Kidney (tissue), 14 donors: ENCODE measurements around the gene OR10K2. TPM values are rescaled to one million over a fixed set of nuclear protein-coding genes. Genes with fewer than 3 reads are reported as not detected.
"Not testable (repeated sequence)": the region's sequence is repeated elsewhere in the genome, so short reads cannot be mapped to it uniquely, and the experiment has no call there.

Experiments
- DNase-seq, 5 donors: peaks; one replicate each; pipeline ENCODE4 v3.0.0-alpha.2; 2013 to 2020
- FAIRE-seq: peaks from 2 replicates; lab custom pipeline; 2012; peaks lifted over from hg19 to GRCh38; lab: Jason Lieb, UNC
- H3K27ac ChIP-seq, 2 donors: one replicate each; pipeline ENCODE4 v1.7.0; 2013; ENCODE audit warnings: low read depth in 2 of 2, low read length in 2 of 2, inconsistent platforms in 1 of 2
- H3K27me3 ChIP-seq: one replicate; pipeline ENCODE4 v1.7.1; 2013; ENCODE audit warnings: low read length, inconsistent platforms; ENCODE audit not compliant: control insufficient read depth, insufficient read depth
- H3K36me3 ChIP-seq, 3 donors: one replicate each; pipeline versions ENCODE4 v1.7.0 to v1.7.1; 2013; ENCODE audit warnings: low read length in 3 of 3, control low read depth in 1 of 3, inconsistent platforms in 1 of 3; ENCODE audit not compliant: insufficient read depth in 3 of 3, control insufficient read depth in 2 of 3
- H3K4me1 ChIP-seq, 3 donors: one replicate each; pipeline versions ENCODE4 v1.7.0 to v1.7.1; 2013; ENCODE audit warnings: low read length in 3 of 3, inconsistent platforms in 1 of 3, low read depth in 1 of 3; ENCODE audit not compliant: control insufficient read depth in 2 of 3, insufficient read depth in 2 of 3
- H3K4me3 ChIP-seq, 3 donors: one replicate each; pipeline versions ENCODE4 v1.7.0 to v1.8.1; 2013; ENCODE audit warnings: low read length in 3 of 3, control low read depth in 1 of 3, inconsistent platforms in 1 of 3
- H3K9ac ChIP-seq, 3 donors: one replicate each; pipeline versions ENCODE4 v1.7.0 to v1.7.1; 2013; ENCODE audit warnings: low read length in 3 of 3, control low read depth in 1 of 3, inconsistent platforms in 1 of 3
- H3K9me3 ChIP-seq, 3 donors: one replicate each; pipeline versions ENCODE4 v1.7.0 to v1.7.1; 2013; ENCODE audit warnings: low read length in 3 of 3, control low read depth in 1 of 3, inconsistent platforms in 1 of 3; ENCODE audit not compliant: control insufficient read depth in 2 of 3, insufficient read depth in 1 of 3
- intact Hi-C: fragments of 100-400 bp; cut with DNase I; formaldehyde crosslinking; loops from one replicate; pipeline ENCODE4 v1.11.1; 2022
- polyA plus RNA-seq: library from polyadenylated mRNA; stranded (reverse); fragments of 350-450 nt; fragmentation: Illumina TruSeq; extraction: RNeasy Lipid Tissue Mini Kit (QIAGEN cat#74804); gene quantifications from one replicate; pipeline ENCODE4 v1.2.3, GENCODE V29; 2014; ENCODE audit warnings: low read depth, low replicate concordance; ENCODE audit not compliant: insufficient read depth
- total RNA-seq: library from RNA; stranded (reverse); fragmentation: NEBNext Ultra II Directional; extraction: Animal tissue kit (Norgen Biotek cat#: 25700); gene quantifications from one replicate; pipeline ENCODE4 v1.2.1, GENCODE V29; 2021
- TF ChIP-seq, protein P1 (sequence below): IDR thresholded peaks from 3 replicates; pipeline ENCODE4 v1.5.1; 2012; ENCODE audit warnings: mild to moderate bottlenecking, moderate library complexity, borderline replicate concordance; ENCODE audit not compliant: insufficient read depth; ENCODE audit errors: extremely low read depth
- donor health status: control.
- donor health status: control.
- donor health status: control.
- donor health status: control.
- donor health status: control.
- donor health status: DM: yes; HTN: yes; CAD: no.
- donor health status: Normal renal cell carcinoma (clear cell type).

Gene OR10K2
- total and polyA plus RNA-seq, 2 donors from 2014 or later: not detected

- TF ChIP-seq, protein P1, sequence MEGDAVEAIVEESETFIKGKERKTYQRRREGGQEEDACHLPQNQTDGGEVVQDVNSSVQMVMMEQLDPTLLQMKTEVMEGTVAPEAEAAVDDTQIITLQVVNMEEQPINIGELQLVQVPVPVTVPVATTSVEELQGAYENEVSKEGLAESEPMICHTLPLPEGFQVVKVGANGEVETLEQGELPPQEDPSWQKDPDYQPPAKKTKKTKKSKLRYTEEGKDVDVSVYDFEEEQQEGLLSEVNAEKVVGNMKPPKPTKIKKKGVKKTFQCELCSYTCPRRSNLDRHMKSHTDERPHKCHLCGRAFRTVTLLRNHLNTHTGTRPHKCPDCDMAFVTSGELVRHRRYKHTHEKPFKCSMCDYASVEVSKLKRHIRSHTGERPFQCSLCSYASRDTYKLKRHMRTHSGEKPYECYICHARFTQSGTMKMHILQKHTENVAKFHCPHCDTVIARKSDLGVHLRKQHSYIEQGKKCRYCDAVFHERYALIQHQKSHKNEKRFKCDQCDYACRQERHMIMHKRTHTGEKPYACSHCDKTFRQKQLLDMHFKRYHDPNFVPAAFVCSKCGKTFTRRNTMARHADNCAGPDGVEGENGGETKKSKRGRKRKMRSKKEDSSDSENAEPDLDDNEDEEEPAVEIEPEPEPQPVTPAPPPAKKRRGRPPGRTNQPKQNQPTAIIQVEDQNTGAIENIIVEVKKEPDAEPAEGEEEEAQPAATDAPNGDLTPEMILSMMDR: no peak
- intact Hi-C loops: no loop called here
- no peak for DNase-seq
- Histone ChIP-seq H3K9me3 (no peaks in the 10 kb centered on the region), H3K27me3 (no peaks in the 10 kb centered on the region), H3K9ac (no peak overlapping the region), H3K27ac (no peak overlapping the region), H3K4me3 (no peak overlapping the region), H3K4me1 (no peaks in the 10 kb centered on the region), H3K36me3 (no peaks in the 10 kb centered on the region)
- FAIRE-seq: no peak
Observed at GRCh38 chr1:158434741-158435140, 8.7 kb upstream of the OR10K2 start.

- H3K9ac ChIP-seq, H3K4me1 ChIP-seq, H3K27me3 ChIP-seq, H3K27ac ChIP-seq, intact Hi-C loops, FAIRE-seq, H3K9me3 ChIP-seq, H3K4me3 ChIP-seq, H3K36me3 ChIP-seq, DNase-seq: not testable (repeated sequence)
Observed at GRCh38 chr1:158430163-158430562, 4.1 kb upstream of the OR10K2 start.

GRCh38 chr1:158425027-158425426 lies 1.0 kb downstream of the OR10K2 start:
- no peaks in the 10 kb centered on the region for H3K36me3 ChIP-seq
- no peak for FAIRE-seq

DNA sequence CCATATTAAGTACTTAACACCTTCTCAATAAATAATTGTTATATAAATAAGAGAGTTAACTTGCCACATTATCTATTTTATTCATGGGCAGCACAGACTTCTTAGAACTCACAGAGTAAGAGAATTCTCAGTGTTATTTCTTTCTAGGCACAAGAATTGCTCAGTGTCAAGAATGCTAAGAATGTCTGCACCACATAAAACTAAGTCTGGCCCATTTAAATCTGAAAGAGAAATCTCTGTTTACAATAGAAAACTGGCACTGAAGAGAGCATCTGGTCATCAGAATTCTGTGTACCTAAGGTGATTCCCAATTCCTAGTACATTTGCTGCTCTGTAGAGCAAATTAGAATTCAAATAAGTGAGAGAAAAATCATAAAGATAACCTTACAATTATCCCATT lies 3.8 kb downstream of the OR10K2 start:
- Histone ChIP-seq H3K27ac (no peak overlapping the region), H3K9me3 (no peaks in the 10 kb centered on the region), H3K4me3 (no peak overlapping the region), H3K4me1 (no peaks in the 10 kb centered on the region), H3K9ac (no peak overlapping the region), H3K36me3 (no peaks in the 10 kb centered on the region), H3K27me3 (no peaks in the 10 kb centered on the region)
- FAIRE-seq (no peak), DNase-seq (peak in 1 of 5 donors; percentile 0)
- intact Hi-C loops: no loop called here
- TF ChIP-seq, protein P1: no peak

More at GRCh38 chr1:158425027-158425426, 1.0 kb downstream of the OR10K2 start:
- Histone ChIP-seq H3K27me3 (no peaks in the 10 kb centered on the region), H3K4me3 (no peak overlapping the region), H3K4me1 (no peaks in the 10 kb centered on the region), H3K9ac (no peak overlapping the region), H3K9me3 (peaks cover 0 to 3% (median 0%) of the 10 kb centered on the region in 3 donors), H3K27ac (no peak overlapping the region)
- TF ChIP-seq, protein P1: no peak
- DNase-seq: no peak
- intact Hi-C loops: no loop called here
